ENCODE results near the gene SEMA4C. TPM values are rescaled to one million over a fixed set of nuclear protein-coding genes. Genes with fewer than 3 reads are reported as not detected.

Gene SEMA4C
- total and polyA plus RNA-seq, 3 donors from 2014 or later = 10.5 to 17.6 (median 11.4) TPM

DNA sequence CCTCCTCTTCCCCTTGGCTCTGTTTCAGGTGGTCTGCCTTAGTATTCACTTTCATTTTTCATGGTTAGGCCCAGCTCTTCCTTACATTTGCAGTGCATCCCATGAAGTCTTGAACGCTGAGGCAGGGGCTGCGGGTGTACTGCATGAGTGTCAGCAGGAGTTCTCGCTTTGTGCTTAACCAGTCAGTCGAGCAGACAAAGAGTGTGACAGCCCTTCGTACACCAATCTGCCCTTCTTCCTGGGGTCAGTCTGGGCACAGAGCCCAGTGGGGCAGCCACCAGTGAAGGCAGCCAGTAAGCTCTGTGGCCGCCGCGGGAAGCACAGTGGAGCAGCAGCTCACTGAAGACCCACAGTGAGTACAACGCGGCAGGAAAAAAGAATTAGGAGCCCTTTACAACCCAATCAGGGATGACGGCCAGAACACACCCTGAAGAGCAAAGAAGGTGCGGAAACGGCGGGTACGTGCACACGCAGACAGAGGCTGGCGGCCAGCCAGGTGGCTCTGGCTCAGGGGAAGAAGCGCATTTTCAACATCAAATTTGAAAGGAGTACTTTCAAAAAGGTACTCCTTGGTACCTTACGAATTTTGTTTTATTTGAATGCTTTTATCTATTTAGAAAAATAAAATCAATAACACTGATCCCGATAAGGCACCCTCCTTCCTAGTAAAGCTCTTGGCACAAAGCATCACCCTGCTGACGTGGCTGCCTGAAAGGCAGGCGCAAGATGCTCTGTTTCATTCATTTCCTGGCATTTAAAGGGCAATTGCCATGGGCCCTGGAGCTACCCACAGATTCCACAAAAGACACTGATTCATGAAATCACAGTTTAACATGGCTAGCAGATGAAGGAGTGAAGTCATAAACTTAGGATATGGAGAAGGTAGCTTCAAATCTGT is 47.0 kb upstream of the SEMA4C start:
- no peaks in the 10 kb centered on the region for H3K36me3 ChIP-seq (ENCODE audit: low read depth, missing control alignments)
- 94 to 97% methylated on average over 22 of the region's 22 CpGs for WGBS, 2 donors
- no peak overlapping the region for H3K4me3 ChIP-seq
- DNase-seq = no peak
- intact Hi-C loops (cut with DNase I; ENCODE audit: low total_unique reads) = no loop called here
- H3K27me3 ChIP-seq = no peaks in the 10 kb centered on the region
- no peaks in the 10 kb centered on the region for H3K9me3 ChIP-seq
- no peak overlapping the region for H3K27ac ChIP-seq
- TF ChIP-seq, protein P1, sequence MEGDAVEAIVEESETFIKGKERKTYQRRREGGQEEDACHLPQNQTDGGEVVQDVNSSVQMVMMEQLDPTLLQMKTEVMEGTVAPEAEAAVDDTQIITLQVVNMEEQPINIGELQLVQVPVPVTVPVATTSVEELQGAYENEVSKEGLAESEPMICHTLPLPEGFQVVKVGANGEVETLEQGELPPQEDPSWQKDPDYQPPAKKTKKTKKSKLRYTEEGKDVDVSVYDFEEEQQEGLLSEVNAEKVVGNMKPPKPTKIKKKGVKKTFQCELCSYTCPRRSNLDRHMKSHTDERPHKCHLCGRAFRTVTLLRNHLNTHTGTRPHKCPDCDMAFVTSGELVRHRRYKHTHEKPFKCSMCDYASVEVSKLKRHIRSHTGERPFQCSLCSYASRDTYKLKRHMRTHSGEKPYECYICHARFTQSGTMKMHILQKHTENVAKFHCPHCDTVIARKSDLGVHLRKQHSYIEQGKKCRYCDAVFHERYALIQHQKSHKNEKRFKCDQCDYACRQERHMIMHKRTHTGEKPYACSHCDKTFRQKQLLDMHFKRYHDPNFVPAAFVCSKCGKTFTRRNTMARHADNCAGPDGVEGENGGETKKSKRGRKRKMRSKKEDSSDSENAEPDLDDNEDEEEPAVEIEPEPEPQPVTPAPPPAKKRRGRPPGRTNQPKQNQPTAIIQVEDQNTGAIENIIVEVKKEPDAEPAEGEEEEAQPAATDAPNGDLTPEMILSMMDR (IDR thresholded peaks at IDR 0.05) = no peak
- TF ChIP-seq POLR2A (IDR thresholded peaks at IDR 0.05) = no peak
- no peaks in the 10 kb centered on the region for H3K4me1 ChIP-seq

DNA sequence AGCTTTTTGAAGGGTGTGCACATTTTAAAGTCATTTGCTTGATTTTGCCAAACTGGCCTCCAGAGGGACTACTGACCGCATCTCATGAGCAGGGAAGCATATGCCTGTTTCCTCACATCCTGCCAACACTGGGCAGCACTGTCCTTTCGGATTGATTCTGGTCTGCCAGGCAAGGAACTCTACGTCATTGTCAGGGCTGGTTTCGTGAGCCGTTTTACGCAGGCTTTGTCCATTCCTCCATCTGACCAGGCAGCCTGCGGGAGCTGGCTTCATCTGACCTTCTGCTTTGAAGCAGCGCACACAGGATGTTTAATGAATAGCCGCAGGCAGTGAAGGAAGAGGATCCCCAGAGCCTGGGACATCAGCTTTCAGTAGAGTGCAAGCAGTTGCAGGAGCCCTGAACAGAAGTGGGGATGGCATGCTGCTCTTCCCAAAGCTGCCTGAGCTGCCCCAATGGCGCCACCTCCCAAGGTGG is 46.3 kb upstream of the SEMA4C start:
- H3K27me3 ChIP-seq = no peaks in the 10 kb centered on the region
- WGBS, 2 donors = 83 to 86% methylated on average over 10 of the region's 10 CpGs
- intact Hi-C loops (cut with DNase I; ENCODE audit: low total_unique reads) = no loop called here

DNA sequence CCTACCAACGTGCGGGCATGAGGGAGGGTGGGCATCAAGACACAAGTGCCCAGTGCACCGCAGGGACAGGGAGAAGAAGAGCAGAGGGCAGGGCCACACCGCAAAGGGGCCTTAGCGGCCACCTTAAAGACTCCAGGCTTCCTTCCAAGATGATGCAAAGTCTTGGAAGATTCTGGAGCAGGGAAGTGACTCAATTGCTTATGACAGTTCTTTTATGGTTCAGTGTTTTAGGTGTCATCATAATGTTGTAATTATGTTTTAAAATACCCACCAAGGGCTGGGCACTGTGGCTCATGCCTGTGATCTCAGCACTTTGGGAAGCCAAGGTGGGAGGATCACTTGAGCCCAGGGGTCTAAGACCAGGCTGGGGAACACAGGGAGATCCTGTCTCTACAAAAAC is 44.5 kb upstream of the SEMA4C start:
- H3K4me3 ChIP-seq = no peak overlapping the region
- H3K4me1 ChIP-seq = no peaks in the 10 kb centered on the region
- TF ChIP-seq, protein P1 (IDR thresholded peaks at IDR 0.05) = no peak
- no peak for TF ChIP-seq POLR2A (IDR thresholded peaks at IDR 0.05)
- intact Hi-C loops (cut with DNase I; ENCODE audit: low total_unique reads) = no loop called here
- DNase-seq = no peak
- H3K9me3 ChIP-seq = no peaks in the 10 kb centered on the region
- no peaks in the 10 kb centered on the region for H3K27me3 ChIP-seq
- WGBS, 2 donors = 79 to 89% methylated on average over 5 of the region's 5 CpGs
- H3K27ac ChIP-seq = no peak overlapping the region
- H3K36me3 ChIP-seq (ENCODE audit: low read depth, missing control alignments) = no peaks in the 10 kb centered on the region

More for the DNA sequence above, 46.3 kb upstream of the SEMA4C start:
- H3K36me3 ChIP-seq (ENCODE audit: low read depth, missing control alignments) = no peaks in the 10 kb centered on the region
- H3K4me3 ChIP-seq = no peak overlapping the region
- no peak for DNase-seq
- no peak for TF ChIP-seq POLR2A (IDR thresholded peaks at IDR 0.05)
- TF ChIP-seq, protein P1 (IDR thresholded peaks at IDR 0.05) = no peak
- H3K9me3 ChIP-seq = no peaks in the 10 kb centered on the region
- H3K4me1 ChIP-seq = no peaks in the 10 kb centered on the region
- H3K27ac ChIP-seq = no peak overlapping the region

DNA sequence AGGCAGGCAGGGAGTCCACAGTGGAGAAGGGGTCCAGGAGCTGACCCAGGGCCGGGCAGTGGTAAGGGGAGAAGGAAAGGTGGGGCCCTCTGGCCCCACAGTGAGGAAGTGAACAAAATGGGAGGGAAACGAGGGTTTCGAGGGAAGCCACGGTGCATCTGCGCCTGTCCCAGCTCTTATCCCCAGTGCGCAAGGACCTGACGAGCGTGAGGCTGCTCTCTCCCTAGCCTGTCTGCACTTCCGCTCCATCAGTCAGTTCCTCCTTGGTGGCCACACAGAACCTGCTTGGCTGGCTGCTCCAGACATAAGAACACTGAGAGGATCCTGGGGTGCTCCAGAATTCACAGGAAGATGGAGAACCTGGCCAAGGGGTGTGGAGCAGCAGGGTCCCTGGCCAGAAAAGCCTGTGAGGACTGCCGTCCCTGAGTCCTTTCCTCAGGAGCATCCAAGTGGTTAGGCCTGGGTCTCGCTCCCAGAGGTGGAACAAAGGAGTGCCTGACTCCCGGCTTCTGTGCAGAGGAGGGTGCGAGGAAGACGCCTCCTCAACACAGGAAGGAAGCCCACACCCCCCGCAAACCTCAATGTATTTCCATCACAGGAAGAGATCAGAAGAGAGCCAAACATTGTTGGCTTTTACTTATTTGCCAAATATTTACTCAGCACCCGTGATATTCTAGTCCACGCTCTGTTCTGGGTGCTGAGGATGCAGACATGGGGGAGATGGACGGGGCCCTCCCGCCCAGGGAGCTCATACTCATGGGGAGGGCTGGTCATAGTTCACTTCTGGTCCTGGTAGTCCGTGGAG is 43.7 kb upstream of the SEMA4C start:
- intact Hi-C loops (cut with DNase I; ENCODE audit: low total_unique reads) = no loop called here
- DNase-seq = no peak
- H3K9me3 ChIP-seq = no peaks in the 10 kb centered on the region
- no peak overlapping the region for H3K4me3 ChIP-seq
- TF ChIP-seq POLR2A (IDR thresholded peaks at IDR 0.05) = no peak
- TF ChIP-seq, protein P1 (IDR thresholded peaks at IDR 0.05) = no peak
- H3K27me3 ChIP-seq = no peaks in the 10 kb centered on the region
- WGBS, 2 donors = 80 to 84% methylated on average over 20 of the region's 20 CpGs
- H3K27ac ChIP-seq = no peak overlapping the region
- H3K4me1 ChIP-seq = no peaks in the 10 kb centered on the region
- no peaks in the 10 kb centered on the region for H3K36me3 ChIP-seq (ENCODE audit: low read depth, missing control alignments)

All from testis (tissue), 3 donors.